Measurements from ENCODE around the gene DCLK3. TPM values are rescaled to one million over a fixed set of nuclear protein-coding genes. Genes with fewer than 3 reads are reported as not detected.

DCLK3 gene
- total and polyA plus RNA-seq, 2 of the 8 experiments (the other 6 are each of a cell fraction or from before 2014, with no cell fraction given), result 0.27 to 0.63 TPM

GRCh38 chr3:36698314-36698713 is 66.0 kb downstream of the DCLK3 start:
- no peak for DNase-seq (ENCODE audit: low read depth in 1 of 2, low spot score in 2 of 2)
- CTCF ChIA-PET (ENCODE audit: partially characterized antibody), result interaction anchor here (0.6 to 2.3 kb wide), 5 partner anchors 8 to 732 kb away, joined by 3 to 22 read pairs (median 8); no protein-coding TSS in a partner anchor
- Histone ChIP-seq H4K8ac (ENCODE audit: extremely low read depth, insufficient read depth, low read length) (no peak overlapping the region), H3K4ac (replicated peaks; ENCODE audit: insufficient read length, low read depth, low read length) (no peak overlapping the region), H3K27me3 (replicated peaks in 1 of 4; ENCODE audit: control insufficient read depth in 3 of 4, extremely low read depth in 1 of 4, insufficient read depth in 3 of 4, low read length in 3 of 4) (no peaks in the 10 kb centered on the region), H4K5ac (ENCODE audit: insufficient read length, low read depth, low read length) (no peak overlapping the region), H4K20me1 (replicated peaks in 1 of 2; ENCODE audit: control insufficient read depth in 1 of 2, insufficient read depth in 2 of 2, low read length in 2 of 2) (no peaks in the 10 kb centered on the region), H3K9me3 (ENCODE audit: insufficient read depth in 2 of 2, low read depth in 1 of 2, low read length in 1 of 2) (peaks cover 7% of the 10 kb centered on the region in 2 experiments; a peak in 2 of 4 replicates), H3K27ac (ENCODE audit: low read depth, low read length) (no peak overlapping the region), H3K4me2 (ENCODE audit: insufficient read depth in 1 of 2, low read depth in 2 of 2, low read length in 2 of 2) (no peak overlapping the region), H3K9ac (replicated peaks in 1 of 4; ENCODE audit: extremely low read depth in 1 of 4, low read depth in 3 of 4, low read length in 3 of 4) (no peak overlapping the region), H2BK20ac (ENCODE audit: low read length) (no peak overlapping the region), H3K36me3 (ENCODE audit: control insufficient read depth in 2 of 4, insufficient read depth in 4 of 4, low read length in 3 of 4) (no peaks in the 10 kb centered on the region), H2BK12ac (ENCODE audit: low read depth, low read length) (no peak overlapping the region), H2AFZ (ENCODE audit: low read length) (peak overlapping the region; percentile 51; the same call in 1 of the 2 replicates), H2AK5ac (ENCODE audit: low read depth, low read length) (no peak overlapping the region), H2BK120ac (replicated peaks; ENCODE audit: low read depth, low read length) (no peak overlapping the region), H3K56ac (replicated peaks; ENCODE audit: insufficient read length, low read depth, low read length) (no peak overlapping the region), H3K79me1 (ENCODE audit: low read depth, low read length) (no peaks in the 10 kb centered on the region), H3K4me3 (ENCODE audit: extremely low read depth in 1 of 4, insufficient read depth in 2 of 4, low read depth in 3 of 4, low read length in 4 of 4) (no peak overlapping the region), H3K23me2 (ENCODE audit: low read depth, low read length) (no peaks in the 10 kb centered on the region), H4K91ac (replicated peaks; ENCODE audit: insufficient read length, low read length) (no peak overlapping the region), H3K4me1 (replicated peaks in 1 of 4; ENCODE audit: control insufficient read depth in 3 of 4, insufficient read depth in 4 of 4, low read length in 3 of 4) (peaks cover 0 to 3% (median under 1%) of the 10 kb centered on the region in 4 experiments; a peak in 1 of 7 replicates), H3K14ac (ENCODE audit: insufficient read length) (no peak overlapping the region), H3K79me2 (ENCODE audit: control insufficient read depth in 1 of 2, insufficient read depth in 2 of 2, low read length in 2 of 2) (no peaks in the 10 kb centered on the region), H2BK5ac (ENCODE audit: low read depth, low read length) (no peak overlapping the region), H3K23ac (ENCODE audit: insufficient read length) (no peak overlapping the region), H3K18ac (ENCODE audit: extremely low read depth, low read length) (no peak overlapping the region), H2BK15ac (ENCODE audit: low read length) (no peak overlapping the region)
- no peak for TF ChIP-seq GABPA (IDR thresholded peaks at IDR 0.05; ENCODE audit: borderline replicate concordance, insufficient read depth, low read length)
- no peak for TF ChIP-seq TAF1 (IDR thresholded peaks at IDR 0.05; ENCODE audit: low read depth, low read length)
- TF ChIP-seq EGR1 (IDR thresholded peaks at IDR 0.05; ENCODE audit: borderline replicate concordance, low read depth, low read length), result no peak
- no peak for TF ChIP-seq MAX (IDR thresholded peaks at IDR 0.05)
- TF ChIP-seq CHD2 (IDR thresholded peaks at IDR 0.05; ENCODE audit: low read length), result no peak
- no peak for TF ChIP-seq SIN3A (conservative IDR thresholded peaks at IDR 0.05 in 1 of 2, IDR thresholded peaks at IDR 0.05 in 1 of 2; ENCODE audit: low read depth in 1 of 2, low read length in 2 of 2)
- no peak for TF ChIP-seq CHD1 (IDR thresholded peaks at IDR 0.05; ENCODE audit: low read depth, low read length)
- TF ChIP-seq ATF3 (IDR thresholded peaks at IDR 0.05; ENCODE audit: insufficient read depth, low read depth, low read length), result no peak
- POLR2A ChIA-PET (ENCODE audit: partially characterized antibody), result no interaction called here
- FAIRE-seq, result no peak
- WGBS, 2 experiments (ENCODE audit: extremely low coverage in 1 of 2, insufficient coverage in 1 of 2, insufficient read length in 1 of 2, insufficient replicate concordance in 2 of 2, low coverage in 1 of 2, low lambda C conversion rate in 2 of 2, missing lambda C conversion rate in 1 of 2), result 93% methylated on average over 3 of the region's 3 CpGs; no CpG with 5 or more reads in 1 of the 2 experiments
